T-helper 9 cell (primary cell): ENCODE results near the gene WDR35.

Source experiments
- DNase-seq: peaks from one replicate; pipeline ENCODE4 v3.0.0-alpha.2; 2020
- total RNA-seq, 2 donors: gene quantifications; one replicate each; lab custom pipeline; 2026; lab: John Stamatoyannopoulos, UW

WDR35 gene
- total RNA-seq: 11.6 to 30.7 reads per million in 2 donors

GRCh38 chr2:19989667-19990415 lies at the start of gene WDR35:
TSS of gene WDR35 (minus strand) at chr2:19990105. CDS start at chr2:19990015, 90 bp downstream.
- peak; percentile 84 for DNase-seq

DNA sequence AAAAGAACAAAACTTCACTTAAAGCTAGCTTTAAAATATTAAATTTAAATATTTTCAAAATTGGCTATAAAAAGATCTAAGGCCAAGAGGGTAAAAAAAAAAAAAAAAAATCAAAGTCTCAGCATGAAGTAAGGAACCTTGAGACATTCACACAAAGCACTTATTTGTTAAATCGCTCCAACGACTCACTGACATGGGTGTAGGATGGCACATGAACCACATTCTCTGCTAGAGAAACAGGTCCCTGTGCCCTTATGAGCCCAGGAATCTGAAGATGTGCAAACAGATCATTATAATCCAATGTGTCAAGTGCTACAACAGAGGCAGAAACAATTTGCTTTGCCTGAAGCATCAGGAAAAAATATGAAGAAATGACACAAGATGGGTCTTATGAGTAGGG lies 47.8 kb upstream of the WDR35 start:
- DNase-seq: no peak

GRCh38 chr2:20035955-20036666 lies 46.2 kb upstream of the WDR35 start:
- DNase-seq: no peak

DNA sequence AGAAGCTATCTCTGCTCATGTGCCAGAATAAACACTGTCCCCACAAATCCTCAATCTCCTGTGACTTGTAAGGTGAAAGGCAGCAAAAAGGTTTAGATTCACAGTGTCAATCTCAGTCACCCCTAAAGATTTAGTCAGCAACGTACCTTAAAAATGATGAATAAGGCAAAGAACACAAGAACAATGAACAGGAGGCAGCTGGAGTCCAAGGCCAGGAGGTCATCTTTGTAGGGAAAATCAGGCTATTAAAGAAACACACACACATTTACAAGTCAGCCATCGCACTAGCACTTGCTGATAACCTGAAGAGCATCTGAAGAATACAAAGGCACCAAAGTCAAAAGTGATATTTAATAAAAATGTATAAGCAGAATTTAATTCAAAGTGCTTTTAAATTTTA lies 44.9 kb upstream of the WDR35 start:
- no peak for DNase-seq

DNA sequence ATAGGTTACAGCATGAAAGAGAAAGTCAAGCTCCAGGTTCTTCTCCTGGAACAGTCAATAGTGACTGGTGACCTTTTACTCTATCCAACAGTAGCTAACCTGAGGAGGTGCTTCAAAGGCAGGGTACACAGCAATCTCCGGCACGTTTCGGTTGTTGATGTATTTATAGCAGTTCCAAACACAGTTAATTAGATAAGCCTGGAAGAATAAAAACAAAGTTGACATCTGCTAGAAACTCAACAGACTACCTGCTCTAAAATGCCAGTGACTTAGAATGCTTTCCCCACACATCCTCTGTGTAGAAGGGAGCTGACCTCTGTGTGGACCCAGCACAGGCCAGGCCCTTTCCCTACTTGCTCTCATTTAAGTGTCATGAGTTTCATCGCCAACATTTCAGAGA lies 44.3 kb upstream of the WDR35 start:
- no peak for DNase-seq

DNA sequence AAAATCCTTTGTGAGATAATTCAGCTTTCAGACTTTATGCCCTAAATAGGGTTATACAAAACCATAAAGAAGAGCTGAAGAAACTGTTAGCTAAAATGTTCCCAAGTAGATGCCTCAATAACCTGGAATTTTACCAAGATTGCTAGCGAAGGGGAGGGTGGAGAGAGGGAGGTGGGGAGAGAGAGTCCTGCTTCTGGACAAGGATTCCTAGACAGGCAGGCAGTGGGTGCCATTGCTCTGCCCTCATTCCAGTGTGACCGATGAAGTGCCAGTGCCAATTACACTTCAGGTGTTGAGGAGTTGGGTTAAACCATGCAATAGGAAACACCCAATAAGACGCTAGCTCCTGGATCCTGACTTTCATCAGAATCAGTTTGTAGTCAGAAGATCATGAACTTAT lies 43.4 kb upstream of the WDR35 start:
- DNase-seq: no peak

DNA sequence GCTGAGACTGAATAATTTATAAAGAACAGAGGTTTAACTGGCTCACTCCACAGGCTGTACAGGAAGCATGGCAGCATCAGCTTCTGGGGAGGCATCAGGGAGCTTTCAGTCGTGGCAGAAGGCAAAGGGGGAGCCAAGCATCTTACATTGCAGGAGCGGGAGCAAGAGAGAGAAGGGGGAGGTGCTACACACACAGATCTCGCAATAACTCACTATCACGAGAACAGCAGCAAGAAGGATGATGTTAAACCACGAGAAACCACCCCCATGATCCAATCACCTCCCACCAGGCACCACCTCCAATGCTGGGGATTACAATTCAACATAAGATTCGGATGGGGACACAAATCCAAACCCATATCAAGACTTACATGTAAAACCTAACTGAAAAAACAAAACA lies 40.3 kb upstream of the WDR35 start:
- DNase-seq: no peak

DNA sequence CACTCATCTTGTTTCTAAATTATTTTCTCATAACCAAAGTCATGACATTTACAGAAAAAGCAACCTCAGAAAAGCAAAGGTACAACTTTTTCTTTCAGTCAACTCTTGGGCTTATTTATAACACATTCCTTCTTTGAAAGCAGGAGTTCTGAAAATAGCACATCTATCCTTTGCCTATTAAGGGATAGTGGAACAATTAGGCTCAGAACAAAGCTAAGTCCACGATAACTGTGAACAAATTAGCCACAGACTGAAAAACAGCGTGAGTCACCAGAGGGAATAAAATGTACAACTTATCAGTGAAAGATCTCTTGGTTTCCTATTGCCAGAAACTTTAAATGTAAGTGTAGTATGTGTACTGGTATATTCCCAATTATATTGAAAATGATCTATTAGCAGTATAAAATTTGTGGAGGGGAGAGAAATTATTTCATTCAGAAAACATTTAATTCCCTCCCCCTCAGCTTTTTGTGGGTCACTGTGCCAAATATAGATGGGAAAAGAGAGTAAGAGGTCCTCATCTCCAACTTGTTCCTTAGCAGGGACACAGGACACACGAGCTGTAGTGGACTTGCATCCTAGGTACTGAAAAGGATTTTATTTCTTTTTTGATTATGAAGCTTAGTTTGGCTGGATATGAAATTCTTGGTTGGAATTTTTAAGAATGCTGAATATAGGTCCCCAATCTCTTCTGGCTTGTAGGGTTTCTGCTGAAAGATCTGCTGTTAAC lies 38.0 kb upstream of the WDR35 start:
- DNase-seq: no peak

- no peak for DNase-seq
These were observed 37.4 kb upstream of the WDR35 start for GRCh38 chr2:20027260-20027677.

- DNase-seq: no peak
These were observed 35.3 kb upstream of the WDR35 start for GRCh38 chr2:20025065-20025786.

GRCh38 chr2:20023688-20024087 lies 33.8 kb upstream of the WDR35 start:
- no peak for DNase-seq

GRCh38 chr2:20021405-20022009 lies 31.6 kb upstream of the WDR35 start:
- DNase-seq: no peak

DNA sequence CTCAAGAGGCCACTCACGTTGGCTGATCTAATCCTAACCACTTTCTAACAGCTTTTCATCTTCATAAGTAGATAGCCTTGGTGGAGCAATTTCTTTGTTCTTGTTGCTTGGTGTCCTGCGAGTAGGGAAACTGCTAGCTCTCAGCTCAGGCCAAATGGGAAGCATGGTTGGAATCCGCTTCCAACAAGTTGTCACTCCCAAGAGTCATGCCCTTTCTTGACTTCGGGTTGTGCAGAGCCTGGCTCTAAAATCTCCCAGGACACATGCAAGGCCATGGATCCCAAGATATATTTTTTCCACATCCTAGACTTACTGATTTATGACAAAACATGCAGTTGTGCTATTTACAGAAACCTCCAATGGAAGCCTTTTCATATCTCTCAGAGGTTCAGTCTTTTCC lies 29.8 kb upstream of the WDR35 start:
- no peak for DNase-seq

GRCh38 chr2:20018601-20019152 lies 28.8 kb upstream of the WDR35 start:
- DNase-seq: no peak

GRCh38 chr2:20016346-20016745 lies 26.4 kb upstream of the WDR35 start:
- DNase-seq: no peak

DNA sequence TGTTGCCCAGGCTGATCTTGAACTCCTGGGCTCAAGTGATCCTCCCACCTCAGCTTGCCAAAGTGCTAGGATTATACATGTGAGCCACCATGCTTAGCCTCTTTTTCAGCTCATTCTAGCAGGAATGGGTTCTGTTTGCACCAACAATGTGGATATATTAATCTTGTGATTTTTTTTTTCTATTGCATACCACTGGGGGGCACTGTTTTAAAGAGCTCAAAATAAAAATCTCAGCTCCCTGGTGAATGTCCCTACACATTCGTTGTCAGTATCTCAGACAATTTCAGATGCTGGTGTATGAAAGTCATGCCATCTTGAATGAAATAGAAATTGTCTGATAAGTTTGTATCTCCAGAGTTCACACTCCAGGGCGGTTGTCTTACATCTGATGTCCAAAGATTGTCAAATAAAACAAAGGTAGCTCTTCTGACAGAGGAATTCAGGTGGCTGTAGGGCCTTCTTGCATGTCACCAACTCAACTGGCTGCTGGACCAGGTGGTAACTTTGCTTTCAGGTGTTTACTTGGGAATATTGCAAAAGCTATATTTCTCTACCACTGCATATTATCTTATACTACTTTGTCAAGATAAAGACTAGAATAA lies 25.7 kb upstream of the WDR35 start:
- DNase-seq: no peak

- DNase-seq: no peak
These were observed 23.4 kb upstream of the WDR35 start for GRCh38 chr2:20013126-20013849.

GRCh38 chr2:20012282-20013125 lies 22.6 kb upstream of the WDR35 start, which contains the start of gene MATN3:
TSS of gene MATN3 (minus strand) at chr2:20012668. CDS start at chr2:20012631, 37 bp downstream.
- no peak for DNase-seq

DNA sequence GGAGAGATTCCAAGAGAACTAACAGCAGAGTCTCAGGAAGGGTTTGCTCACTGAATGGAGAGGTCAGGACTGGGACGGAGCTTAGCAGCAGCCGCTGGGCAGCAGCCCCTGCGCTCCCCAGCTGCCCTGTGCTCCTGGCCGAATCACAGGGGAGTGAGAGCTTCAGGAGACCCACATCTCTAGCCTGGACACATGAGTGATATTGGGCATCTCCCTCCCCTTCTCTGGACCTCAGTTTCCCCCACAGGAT lies 22.1 kb upstream of the WDR35 start:
- DNase-seq: no peak
